Endometrial microvascular endothelial cells (primary cell): ENCODE data around the gene OBP2A. TPM values are rescaled to one million over a fixed set of nuclear protein-coding genes. Genes with fewer than 3 reads are reported as not detected.
"Not testable (repeated sequence)": the region's sequence is repeated elsewhere in the genome, so short reads cannot be mapped to it uniquely, and the experiment has no call there.

ENCODE experiments used
- in situ Hi-C: cut with HindIII; loops from 2 replicates; pipeline ENCODE4 v1.10.0; 2017; ENCODE audit warnings: low sequenced_read_pairs, low pct_unique_long_range_greater_than_20kb; ENCODE audit errors: inconsistent ontology term
- total RNA-seq: library from RNA; depleted of rRNA; stranded (reverse); fragments of >200 nt; gene quantifications from one replicate; pipeline ENCODE4 v1.2.3, GENCODE V29; 2015; ENCODE audit errors: inconsistent ontology term

Gene OBP2A
- total RNA-seq, 1 donor from 2014 or later: not detected

- in situ Hi-C loops: no loop called here
These were observed 37.6 kb upstream of the OBP2A start for GRCh38 chr9:135508211-135508820.

- in situ Hi-C loops: no loop called here
These were observed 36.5 kb upstream of the OBP2A start for GRCh38 chr9:135509458-135509857.

- in situ Hi-C loops: no loop called here
These were observed 33.7 kb upstream of the OBP2A start for GRCh38 chr9:135512241-135512603.

GRCh38 chr9:135512904-135513303 is 33.0 kb upstream of the OBP2A start:
- in situ Hi-C loops: no loop called here

- in situ Hi-C loops: no loop called here
These were observed 32.5 kb upstream of the OBP2A start for GRCh38 chr9:135513351-135513846.

- in situ Hi-C loops: not testable (repeated sequence)
These were observed 32.0 kb upstream of the OBP2A start for GRCh38 chr9:135513906-135514305.

GRCh38 chr9:135514342-135515082 is 31.4 kb upstream of the OBP2A start:
- in situ Hi-C loops: no loop called here

GRCh38 chr9:135515083-135515951 is 30.6 kb upstream of the OBP2A start:
- in situ Hi-C loops: no loop called here

GRCh38 chr9:135516132-135516860 is 29.6 kb upstream of the OBP2A start:
- in situ Hi-C loops: no loop called here

- in situ Hi-C loops: no loop called here
These were observed 28.5 kb upstream of the OBP2A start for GRCh38 chr9:135517407-135517822.

GRCh38 chr9:135519179-135519971 is 26.6 kb upstream of the OBP2A start:
- in situ Hi-C loops: no loop called here

GRCh38 chr9:135520916-135521607 is 24.9 kb upstream of the OBP2A start, which contains the start of gene LCN1:
Gene LCN1 (plus strand): TSS chr9:135521440. CDS start chr9:135521498, 58 bp downstream.
- in situ Hi-C loops: no loop called here

GRCh38 chr9:135521608-135522095 is 24.3 kb upstream of the OBP2A start:
- in situ Hi-C loops: no loop called here

- in situ Hi-C loops: no loop called here
These were observed 23.6 kb upstream of the OBP2A start for GRCh38 chr9:135522137-135522877.

GRCh38 chr9:135522931-135523330 is 23.0 kb upstream of the OBP2A start:
- in situ Hi-C loops: no loop called here

GRCh38 chr9:135523521-135524129 is 22.3 kb upstream of the OBP2A start:
- in situ Hi-C loops: no loop called here
